ENCODE results near the gene NFATC3.

Gene NFATC3

GRCh38 chr16:68255712-68256111 lies 170.5 kb downstream of the NFATC3 start:
- no peak for DNase-seq

GRCh38 chr16:68257251-68257905 lies 172.2 kb downstream of the NFATC3 start:
- no peak for DNase-seq

GRCh38 chr16:68257906-68258800 lies 173.0 kb downstream of the NFATC3 start:
- no peak for DNase-seq

GRCh38 chr16:68259007-68259825 lies 174.0 kb downstream of the NFATC3 start:
- DNase-seq = no peak

GRCh38 chr16:68263559-68264127 lies 178.5 kb downstream of the NFATC3 start:
- DNase-seq = no peak

- DNase-seq = peak; percentile 95
These were observed 179.2 kb downstream of the NFATC3 start, which contains the start of gene SLC7A6 for GRCh38 chr16:68264128-68265077. Gene SLC7A6, plus strand, starts transcription at chr16:68264526. Its CDS starts 10,201 bp downstream, at chr16:68274727.

- peak; percentile 80 for DNase-seq
These were observed 180.1 kb downstream of the NFATC3 start for GRCh38 chr16:68265078-68265920.

GRCh38 chr16:68267612-68268405 lies 182.6 kb downstream of the NFATC3 start:
- no peak for DNase-seq

- DNase-seq = no peak
These were observed 184.6 kb downstream of the NFATC3 start for GRCh38 chr16:68269793-68270192.

- no peak for DNase-seq
These were observed 185.2 kb downstream of the NFATC3 start for GRCh38 chr16:68270353-68270752.

GRCh38 chr16:68272507-68273209 lies 187.5 kb downstream of the NFATC3 start:
- peak; percentile 82 for DNase-seq

- DNase-seq = no peak
These were observed 188.3 kb downstream of the NFATC3 start for GRCh38 chr16:68273459-68273858.

- no peak for DNase-seq
These were observed 188.7 kb downstream of the NFATC3 start for GRCh38 chr16:68273896-68274295.

GRCh38 chr16:68274441-68274840 lies 189.3 kb downstream of the NFATC3 start:
- no peak for DNase-seq

- DNase-seq = peak; percentile 76
These were observed 190.5 kb downstream of the NFATC3 start for GRCh38 chr16:68275611-68276191.

- DNase-seq = no peak
These were observed 191.1 kb downstream of the NFATC3 start for GRCh38 chr16:68276223-68276622.

Measured in activated effector memory CD4-positive, alpha-beta T cell treated with anti-CD3 and anti-CD28 coated beads, Interleukin-2, amount 50 U/mL, for 16 hours (primary cell).